Measurements from ENCODE around the gene ADAMTS17. TPM values are rescaled to one million over a fixed set of nuclear protein-coding genes. Genes with fewer than 3 reads are reported as not detected.

ADAMTS17 gene
- total and polyA plus RNA-seq, 9 of the 15 experiments (the other 6 are each of a cell fraction or from before 2014, with no cell fraction given): 0.01 to 0.14 (median 0.07) TPM; not detected in 6

- TF ChIP-seq DEAF1 (CRISPR knock-in tag; IDR thresholded peaks at IDR 0.05): no peak
- TF ChIP-seq COPS2 (conservative IDR thresholded peaks at IDR 0.05): no peak
- no peak for TF ChIP-seq FOXJ2 (tag; IDR thresholded peaks at IDR 0.05)
- TF ChIP-seq, protein P1, sequence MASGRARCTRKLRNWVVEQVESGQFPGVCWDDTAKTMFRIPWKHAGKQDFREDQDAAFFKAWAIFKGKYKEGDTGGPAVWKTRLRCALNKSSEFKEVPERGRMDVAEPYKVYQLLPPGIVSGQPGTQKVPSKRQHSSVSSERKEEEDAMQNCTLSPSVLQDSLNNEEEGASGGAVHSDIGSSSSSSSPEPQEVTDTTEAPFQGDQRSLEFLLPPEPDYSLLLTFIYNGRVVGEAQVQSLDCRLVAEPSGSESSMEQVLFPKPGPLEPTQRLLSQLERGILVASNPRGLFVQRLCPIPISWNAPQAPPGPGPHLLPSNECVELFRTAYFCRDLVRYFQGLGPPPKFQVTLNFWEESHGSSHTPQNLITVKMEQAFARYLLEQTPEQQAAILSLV (tag; IDR thresholded peaks at IDR 0.05): no peak
Measured at GRCh38 chr15:99977929-99978328, 363.8 kb downstream of the ADAMTS17 start (continued).

DNA sequence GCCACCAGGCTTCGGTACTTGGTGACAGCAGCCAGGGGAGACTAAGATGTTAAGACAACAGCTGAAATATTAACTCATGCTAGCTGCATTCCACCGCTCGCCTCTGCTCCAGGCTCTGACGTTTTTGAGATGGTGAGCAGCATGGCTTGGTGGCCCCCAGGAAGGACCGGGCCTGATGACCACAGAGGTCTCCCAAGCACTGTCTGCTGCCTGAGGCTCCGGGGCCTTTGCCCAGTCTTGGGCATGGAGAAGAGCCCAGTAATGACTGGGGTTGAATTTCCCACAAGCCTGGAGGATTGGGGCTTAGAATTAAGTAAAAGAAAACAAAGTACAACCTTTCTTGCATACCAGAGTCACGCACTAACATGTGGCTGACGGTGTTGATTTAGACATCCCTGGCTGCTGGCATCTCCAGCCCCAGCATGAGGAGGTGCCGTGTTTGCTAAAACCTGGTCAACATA is 364.9 kb downstream of the ADAMTS17 start:
- ChIA-PET POLR2A (interaction anchor here (0.6 kb wide), 1 partner anchor 885 kb away, joined by 3 read pairs; no protein-coding TSS in a partner anchor), CTCF (ENCODE audit: low intra/inter-chr PET ratio) (no interaction called here)
- ATAC-seq (no peak), FAIRE-seq (no peak), DNase-seq (ENCODE audit: extremely low read depth in 1 of 4, low spot score in 3 of 4) (no peak)
- H3K9ac ChIP-seq (ENCODE audit: insufficient read depth in 1 of 2, low read depth in 2 of 2, low read length in 2 of 2): no peak overlapping the region
- H3K4me2 ChIP-seq (ENCODE audit: insufficient read depth, low read length): no peak overlapping the region
- no peak overlapping the region for H2AFZ ChIP-seq (ENCODE audit: low read depth, low read length)
- WGBS (ENCODE audit: insufficient coverage, low coverage, missing lambda C conversion rate): 1% methylated on average over 9 of the region's 9 CpGs
- peaks cover 0 to 3% of the 10 kb centered on the region in 2 experiments; a peak in 1 of 5 replicates for H3K4me1 ChIP-seq (replicated peaks in 1 of 2; ENCODE audit: control insufficient read depth in 2 of 2, insufficient read depth in 2 of 2, low read length in 2 of 2)
- no peaks in the 10 kb centered on the region for H3K9me3 ChIP-seq (replicated peaks; ENCODE audit: control insufficient read depth, insufficient read depth, low read depth, low read length)
- H3K4me3 ChIP-seq: no peak overlapping the region
- intact Hi-C loops (cut with micrococcal nuclease): no loop called here
- peaks cover 22 to 66% of the 10 kb centered on the region in 2 experiments; a peak in 3 of 5 replicates for H3K27me3 ChIP-seq (ENCODE audit: control insufficient read depth in 2 of 2, insufficient read depth in 2 of 2, low read length in 2 of 2)
- TF ChIP-seq, protein P2, sequence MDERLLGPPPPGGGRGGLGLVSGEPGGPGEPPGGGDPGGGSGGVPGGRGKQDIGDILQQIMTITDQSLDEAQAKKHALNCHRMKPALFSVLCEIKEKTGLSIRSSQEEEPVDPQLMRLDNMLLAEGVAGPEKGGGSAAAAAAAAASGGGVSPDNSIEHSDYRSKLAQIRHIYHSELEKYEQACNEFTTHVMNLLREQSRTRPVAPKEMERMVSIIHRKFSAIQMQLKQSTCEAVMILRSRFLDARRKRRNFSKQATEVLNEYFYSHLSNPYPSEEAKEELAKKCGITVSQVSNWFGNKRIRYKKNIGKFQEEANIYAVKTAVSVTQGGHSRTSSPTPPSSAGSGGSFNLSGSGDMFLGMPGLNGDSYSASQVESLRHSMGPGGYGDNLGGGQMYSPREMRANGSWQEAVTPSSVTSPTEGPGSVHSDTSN (CRISPR knock-in tag; IDR thresholded peaks at IDR 0.05; ENCODE audit: low read depth): no peak
- TF ChIP-seq, protein P2 (tag; conservative IDR thresholded peaks at IDR 0.05; ENCODE audit: low read depth): no peak
- TF ChIP-seq CREBBP (IDR thresholded peaks at IDR 0.05; ENCODE audit: low read depth, low read length): no peak
- no peak for TF ChIP-seq ZNF212 (CRISPR knock-in tag; IDR thresholded peaks at IDR 0.05)
- TF ChIP-seq FOXO4 (CRISPR knock-in tag; IDR thresholded peaks at IDR 0.05): no peak
- TF ChIP-seq RNF2 (IDR thresholded peaks at IDR 0.05): no peak
- no peak for TF ChIP-seq CHD2 (IDR thresholded peaks at IDR 0.05; ENCODE audit: low read depth, low read length)
- no peak for TF ChIP-seq GABPA (tag; conservative IDR thresholded peaks at IDR 0.05; ENCODE audit: low read depth)
- in situ Hi-C loops (cut with MboI): no loop called here
- H4K20me1 ChIP-seq (replicated peaks; ENCODE audit: control insufficient read depth, insufficient read depth, low read length): no peaks in the 10 kb centered on the region; the same call in 1 of the 2 replicates
- no peak overlapping the region for H3K27ac ChIP-seq (ENCODE audit: extremely low read depth, low read depth, low read length)
- H3K36me3 ChIP-seq (ENCODE audit: control insufficient read depth, insufficient read depth, low read length): no peaks in the 10 kb centered on the region
- no peaks in the 10 kb centered on the region for H3K79me2 ChIP-seq (ENCODE audit: control insufficient read depth, insufficient read depth, low read length)
- BruUV-seq (replicated peaks): no TSS peak
- H3K9me1 ChIP-seq (ENCODE audit: control insufficient read depth, insufficient read depth, low read length): no peaks in the 10 kb centered on the region
